ENCODE results near the gene IFNA2. TPM values are rescaled to one million over a fixed set of nuclear protein-coding genes. Genes with fewer than 3 reads are reported as not detected.
"Not testable (repeated sequence)": the region's sequence is repeated elsewhere in the genome, so short reads cannot be mapped to it uniquely, and the experiment has no call there.

Gene IFNA2
- total RNA-seq, 1 experiment from 2014 or later, result not detected

- Histone ChIP-seq H3K27ac (no peak overlapping the region), H3K4me1 (no peaks in the 10 kb centered on the region), H3K27me3 (no peaks in the 10 kb centered on the region), H3K36me3 (no peaks in the 10 kb centered on the region), H3K9me3 (replicated peaks) (no peaks in the 10 kb centered on the region), H3K4me3 (no peak overlapping the region)
- DNase-seq, result no peak
Measured at GRCh38 chr9:21402386-21403251, 17.4 kb upstream of the IFNA2 start.

DNA sequence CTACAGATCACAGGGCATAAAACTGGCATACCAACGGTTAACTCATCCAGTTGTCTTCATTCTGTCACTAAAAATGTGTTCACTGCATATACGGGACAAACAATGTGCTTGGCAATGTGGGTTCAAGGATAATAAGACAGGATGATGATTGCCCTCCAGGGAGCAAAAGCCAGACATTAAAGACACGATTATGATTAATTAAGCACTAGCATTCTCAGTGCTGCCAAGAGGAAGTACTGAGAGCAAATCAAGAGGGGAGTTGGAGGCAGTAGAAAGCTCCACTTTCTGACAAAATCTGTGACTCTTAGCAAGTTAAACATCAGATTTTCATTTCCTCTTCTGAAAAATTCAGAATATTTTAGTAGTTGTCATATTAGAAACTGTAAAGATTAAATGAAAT lies 14.8 kb upstream of the IFNA2 start:
- H3K27ac ChIP-seq, result no peak overlapping the region
- no peaks in the 10 kb centered on the region for H3K4me1 ChIP-seq
- no peaks in the 10 kb centered on the region for H3K36me3 ChIP-seq
- DNase-seq, result no peak
- H3K27me3 ChIP-seq, result no peaks in the 10 kb centered on the region
- H3K9me3 ChIP-seq (replicated peaks), result no peaks in the 10 kb centered on the region
- no peak overlapping the region for H3K4me3 ChIP-seq

- H3K4me1 ChIP-seq, result no peaks in the 10 kb centered on the region
- no peak for DNase-seq
- H3K27ac ChIP-seq, result no peak overlapping the region
- no peaks in the 10 kb centered on the region for H3K36me3 ChIP-seq
- H3K4me3 ChIP-seq, result no peak overlapping the region
- H3K27me3 ChIP-seq, result no peaks in the 10 kb centered on the region
- H3K9me3 ChIP-seq (replicated peaks), result no peaks in the 10 kb centered on the region
Measured at GRCh38 chr9:21398955-21399489, 13.8 kb upstream of the IFNA2 start.

- Histone ChIP-seq H3K27ac (no peak overlapping the region), H3K4me3 (peak overlapping the region; percentile 56), H3K4me1 (no peaks in the 10 kb centered on the region), H3K9me3 (replicated peaks) (no peaks in the 10 kb centered on the region), H3K27me3 (0 out of 2 replicates have a peak, but pooled peaks cover 5% of the 10 kb centered on the region), H3K36me3 (no peaks in the 10 kb centered on the region)
- peak; percentile 21 to 60 for DNase-seq
Measured at GRCh38 chr9:21395778-21396717, 10.8 kb upstream of the IFNA2 start.

GRCh38 chr9:21392270-21392669 lies 7.1 kb upstream of the IFNA2 start:
- no peaks in the 10 kb centered on the region for H3K4me1 ChIP-seq
- H3K27ac ChIP-seq, result no peak overlapping the region
- H3K4me3 ChIP-seq, result no peak overlapping the region
- DNase-seq, result peak in 1 of 2 experiments; percentile 11
- H3K27me3 ChIP-seq, result 0 out of 2 replicates have a peak, but pooled peaks cover 5% of the 10 kb centered on the region
- no peaks in the 10 kb centered on the region for H3K9me3 ChIP-seq (replicated peaks)
- no peaks in the 10 kb centered on the region for H3K36me3 ChIP-seq

DNA sequence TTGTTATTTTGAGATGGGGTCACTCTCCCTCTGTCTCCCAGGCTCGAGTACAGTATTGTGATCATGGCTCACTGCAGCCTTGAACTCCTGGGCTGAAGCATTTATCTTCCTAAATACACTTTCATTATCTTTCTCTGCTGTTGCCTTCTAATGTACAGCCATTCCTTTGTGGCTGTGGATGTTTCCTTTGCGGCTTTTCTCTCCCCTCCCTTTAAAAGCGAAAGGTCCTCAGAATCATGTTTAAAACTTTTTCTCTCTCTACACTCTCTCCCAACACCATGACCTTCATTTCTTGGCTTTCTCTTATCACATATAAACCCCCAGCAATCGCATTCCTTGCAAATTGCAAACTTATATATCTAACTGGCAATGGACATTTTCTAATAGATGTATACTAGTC lies 1.6 kb downstream of the IFNA2 start:
- DNase-seq, result no peak
- H3K36me3 ChIP-seq, result no peaks in the 10 kb centered on the region
- H3K4me1 ChIP-seq, result no peaks in the 10 kb centered on the region
- H3K27ac ChIP-seq, result no peak overlapping the region
- no peaks in the 10 kb centered on the region for H3K9me3 ChIP-seq (replicated peaks)
- H3K4me3 ChIP-seq, result no peak overlapping the region
- no peaks in the 10 kb centered on the region; the same call in 1 of the 2 replicates for H3K27me3 ChIP-seq

- Histone ChIP-seq H3K27ac (no peak overlapping the region), H3K4me1 (no peaks in the 10 kb centered on the region), H3K4me3 (no peak overlapping the region), H3K27me3 (no peaks in the 10 kb centered on the region; the same call in 1 of the 2 replicates), H3K9me3 (replicated peaks) (no peaks in the 10 kb centered on the region), H3K36me3 (no peaks in the 10 kb centered on the region)
- DNase-seq, result no peak
Measured at GRCh38 chr9:21381448-21382339, 3.5 kb downstream of the IFNA2 start.

- not testable (repeated sequence) for H3K36me3 ChIP-seq; H3K4me3 ChIP-seq; H3K4me1 ChIP-seq; H3K27ac ChIP-seq; DNase-seq; H3K9me3 ChIP-seq (replicated peaks); H3K27me3 ChIP-seq
Measured at GRCh38 chr9:21371467-21371866, 13.7 kb downstream of the IFNA2 start.

DNA sequence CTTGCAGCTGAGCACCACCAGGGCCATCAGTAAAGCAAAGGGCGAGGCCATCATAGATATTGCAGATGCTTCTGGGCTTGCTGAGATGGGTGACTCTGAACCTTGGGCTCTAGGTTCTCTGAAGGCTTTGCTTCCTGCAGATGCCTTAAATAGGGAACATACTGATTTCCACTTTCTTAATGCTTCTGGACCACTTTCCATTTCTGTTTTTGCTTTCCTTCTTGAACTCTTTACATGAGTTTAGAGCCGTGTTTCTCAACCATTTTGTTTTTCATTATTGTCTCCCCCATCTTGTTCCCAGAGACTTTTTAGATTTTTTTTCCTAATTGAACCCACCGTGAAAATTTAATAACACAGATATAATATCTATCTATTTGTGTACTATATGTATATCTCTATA lies 17.2 kb downstream of the IFNA2 start, which contains the start of gene IFNA13:
IFNA13 (minus strand) TSS at position 101 of the 400 bp plus-strand sequence; CDS start at position 54, 47 bp downstream.
- Histone ChIP-seq H3K4me3 (no peak within 1 kb of the TSS), H3K27me3 (no peaks in the 10 kb centered on the region), H3K4me1 (no peaks in the 10 kb centered on the region), H3K9me3 (replicated peaks) (no peaks in the 10 kb centered on the region), H3K27ac (no peak within 1 kb of the TSS), H3K36me3 (no peaks in the 10 kb centered on the region)
- no peak for DNase-seq

GRCh38 chr9:21367169-21367568 lies 18.0 kb downstream of the IFNA2 start:
- DNase-seq; H3K27me3 ChIP-seq; H3K9me3 ChIP-seq (replicated peaks); H3K4me1 ChIP-seq; H3K27ac ChIP-seq; H3K36me3 ChIP-seq; H3K4me3 ChIP-seq: not testable (repeated sequence)

- no peak for DNase-seq
- Histone ChIP-seq H3K27ac (no peak overlapping the region), H3K9me3 (replicated peaks) (no peaks in the 10 kb centered on the region), H3K27me3 (no peaks in the 10 kb centered on the region), H3K36me3 (no peaks in the 10 kb centered on the region), H3K4me3 (no peak overlapping the region), H3K4me1 (no peaks in the 10 kb centered on the region)
Measured at GRCh38 chr9:21362287-21362686, 22.9 kb downstream of the IFNA2 start.

GRCh38 chr9:21357479-21358460 lies 27.4 kb downstream of the IFNA2 start:
- Histone ChIP-seq H3K27me3 (no peaks in the 10 kb centered on the region), H3K4me3 (no peak overlapping the region), H3K4me1 (no peaks in the 10 kb centered on the region), H3K9me3 (replicated peaks) (no peaks in the 10 kb centered on the region), H3K27ac (no peak overlapping the region), H3K36me3 (no peaks in the 10 kb centered on the region)
- DNase-seq, result no peak

DNA sequence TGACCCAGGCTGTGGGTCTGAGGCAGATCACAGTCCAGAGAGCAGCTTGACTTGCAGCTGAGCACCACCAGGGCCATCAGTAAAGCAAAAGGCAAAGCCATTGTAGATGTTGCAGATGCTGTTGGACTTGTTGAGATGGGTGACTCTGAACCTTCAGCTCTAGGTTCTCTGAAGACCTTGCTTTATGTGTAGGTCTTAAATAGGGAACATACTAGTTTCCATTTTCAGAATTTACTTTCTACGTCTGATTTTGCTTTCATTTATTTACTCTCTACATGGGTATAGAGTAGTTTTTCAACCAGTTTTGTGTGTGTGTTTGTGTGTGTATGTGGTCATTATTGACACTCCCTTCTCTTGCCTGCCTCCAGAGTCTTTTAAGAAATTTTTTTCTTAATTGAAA lies 34.4 kb downstream of the IFNA2 start, which contains the start of gene IFNA6:
IFNA6 (minus strand) TSS at position 101 of the 400 bp plus-strand sequence; CDS start at position 101, 0 bp downstream.
- no peak within 1 kb of the TSS for H3K27ac ChIP-seq
- H3K9me3 ChIP-seq (replicated peaks), result no peaks in the 10 kb centered on the region
- no peak within 1 kb of the TSS for H3K4me3 ChIP-seq
- no peak for DNase-seq
- H3K27me3 ChIP-seq, result no peaks in the 10 kb centered on the region
- no peaks in the 10 kb centered on the region for H3K4me1 ChIP-seq
- no peaks in the 10 kb centered on the region for H3K36me3 ChIP-seq
